HG03159 (cell line): ENCODE data around the gene SCTR.
A peak's percentile ranks its signal among the peaks of the same experiment; 100 is the strongest.

ENCODE experiments used
- ATAC-seq: cut with Tn5 transposase; IDR thresholded peaks from one replicate; pipeline ENCODE4 v1.9.1; 2021; ENCODE audit warnings: mild to moderate bottlenecking, moderate library complexity; ENCODE audit not compliant: unreplicated experiment

The SCTR gene

DNA sequence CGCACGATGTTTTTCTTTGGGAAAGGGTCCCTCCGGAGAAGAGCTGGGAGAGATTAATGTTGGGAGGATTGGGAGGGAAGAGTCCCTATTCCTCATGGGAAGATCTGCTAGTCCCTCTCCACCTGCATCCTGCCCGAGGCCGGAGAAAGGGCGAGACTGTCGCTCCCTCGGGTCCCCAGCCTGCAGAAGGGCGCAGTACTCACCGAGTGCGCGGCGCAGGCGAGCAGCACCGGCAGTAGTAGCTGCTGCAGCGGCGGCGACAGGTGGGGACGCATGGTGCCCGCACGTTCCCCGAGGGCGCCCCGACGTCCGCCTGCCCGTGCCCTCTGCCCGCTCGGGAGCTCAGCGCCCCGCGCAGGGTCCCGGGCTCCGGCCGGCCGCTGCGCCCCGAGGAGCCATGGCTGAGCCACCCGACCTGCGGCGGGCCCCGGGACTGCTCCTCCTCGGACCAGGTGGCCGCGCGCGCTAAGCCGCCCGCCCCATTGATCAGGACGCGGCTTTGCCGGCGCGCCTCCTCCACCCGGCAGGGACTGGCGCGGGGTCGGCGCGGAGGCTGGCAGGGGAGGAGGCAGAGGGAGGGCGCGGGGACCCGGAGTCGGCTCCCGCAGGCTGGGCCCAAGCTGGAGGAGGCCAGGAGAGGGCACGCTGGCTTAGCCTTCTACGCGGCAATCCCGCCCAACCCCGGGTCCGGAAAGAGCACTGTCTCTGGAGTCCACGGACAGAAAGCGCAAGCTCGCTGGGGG is at the start of gene SCTR:
Gene SCTR (minus strand): TSS at position 532 of the 743 bp plus-strand sequence. CDS start 257 bp downstream, at position 275.
- no peak for ATAC-seq

DNA sequence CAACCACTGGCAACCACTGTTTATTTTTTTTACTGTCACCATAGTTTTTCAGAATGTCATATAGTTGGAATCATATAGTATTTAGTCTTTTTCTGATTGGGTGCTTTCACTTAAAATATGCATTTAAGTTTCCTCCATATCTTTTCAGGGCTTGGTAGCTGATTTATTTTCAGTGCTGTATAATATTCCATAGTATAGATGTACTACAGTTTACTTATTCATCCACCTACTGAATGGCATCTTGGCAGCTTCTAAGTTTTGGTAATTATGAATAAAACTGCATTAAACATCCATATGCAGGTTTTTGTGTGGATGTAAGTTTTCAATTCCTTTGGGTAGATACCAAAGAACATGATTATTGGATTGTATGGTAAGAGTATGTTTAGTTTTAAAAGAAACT is 43.0 kb upstream of the SCTR start:
- no peak for ATAC-seq

DNA sequence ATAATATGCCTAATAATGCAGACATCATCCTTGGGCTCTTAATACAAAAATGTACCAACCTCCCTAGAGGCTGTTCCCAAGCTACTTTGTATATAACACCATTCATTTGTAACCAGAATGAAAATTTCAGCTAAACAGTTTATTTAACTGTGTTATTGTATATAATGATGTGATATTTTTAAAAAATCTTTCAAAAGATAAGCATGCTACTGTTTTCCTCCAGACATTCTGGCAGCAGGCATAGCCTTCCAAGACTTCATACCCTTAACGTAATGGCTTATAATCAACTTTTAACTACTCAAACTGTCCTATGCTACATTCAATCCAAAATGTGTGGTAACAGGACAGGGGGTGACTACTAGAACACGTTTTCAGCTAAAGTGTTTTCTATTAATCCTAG is 41.2 kb upstream of the SCTR start:
- ATAC-seq: no peak

DNA sequence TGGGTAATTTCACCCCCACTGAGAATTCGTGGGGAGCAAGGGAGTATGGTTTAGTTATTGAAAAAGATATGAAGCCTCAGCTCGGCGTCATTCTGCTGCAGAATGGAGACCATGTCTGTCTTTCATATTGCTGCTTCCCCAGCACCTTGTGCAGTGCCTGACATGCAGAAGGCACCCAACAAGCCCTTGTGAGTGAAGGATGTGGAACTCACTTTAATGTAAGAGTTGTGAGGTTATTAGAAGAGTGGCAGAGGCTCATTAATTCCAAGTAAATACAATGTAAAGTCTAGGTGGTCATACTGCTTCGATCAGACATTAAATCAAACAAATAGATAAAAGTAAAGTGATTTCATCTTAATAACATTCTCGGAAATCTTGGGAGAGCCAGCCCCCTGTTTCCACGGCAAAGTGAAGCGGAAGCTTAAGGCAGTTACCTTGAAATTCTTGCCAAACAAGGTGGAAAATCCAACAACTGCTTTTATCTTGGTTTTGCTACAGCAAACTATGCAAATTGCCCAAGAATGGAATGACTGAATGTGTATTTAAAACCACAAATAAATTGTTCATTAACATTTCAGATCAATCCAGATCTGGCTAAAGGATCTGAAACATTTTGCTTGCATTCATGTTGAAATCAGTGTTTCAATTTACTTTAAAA is 29.5 kb upstream of the SCTR start:
- no peak for ATAC-seq

DNA sequence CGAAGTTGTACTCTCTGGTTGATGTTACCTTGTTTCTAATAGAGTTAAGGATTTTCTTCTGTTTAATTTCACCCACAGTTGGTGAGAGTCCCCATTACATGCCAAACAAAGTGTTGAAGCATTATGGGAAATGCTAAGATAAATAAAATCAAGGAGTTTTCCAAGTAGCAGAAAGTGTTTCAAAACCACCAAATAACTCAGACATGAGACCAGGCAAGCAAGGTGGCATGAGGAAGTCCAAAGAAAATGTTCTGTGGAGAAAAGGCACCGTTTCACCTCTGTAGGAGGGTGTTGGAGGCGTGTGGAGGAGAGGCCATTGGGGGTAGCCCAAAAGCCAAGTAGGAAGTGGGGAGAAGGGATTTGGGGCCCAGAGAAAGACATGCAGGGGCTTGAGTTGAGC is 28.6 kb upstream of the SCTR start:
- ATAC-seq: no peak

DNA sequence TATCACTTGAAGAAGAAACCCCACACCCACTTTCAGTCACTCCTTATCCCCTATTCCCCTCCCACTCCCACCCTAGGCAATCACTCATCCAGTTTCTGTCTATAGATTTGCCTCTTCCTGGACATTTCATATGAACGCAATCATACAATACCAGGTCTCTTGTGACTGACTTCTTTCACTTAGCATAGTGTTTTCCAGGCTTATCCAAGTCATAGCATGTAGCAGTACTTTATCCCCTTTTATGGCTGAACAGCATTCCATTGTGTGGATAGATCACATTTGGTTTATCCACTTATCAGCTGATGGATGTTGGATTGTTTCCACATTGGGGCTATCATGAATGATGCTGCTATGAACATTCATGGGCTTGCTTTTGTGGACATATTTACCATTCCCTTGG is 26.6 kb upstream of the SCTR start:
- no peak for ATAC-seq

DNA sequence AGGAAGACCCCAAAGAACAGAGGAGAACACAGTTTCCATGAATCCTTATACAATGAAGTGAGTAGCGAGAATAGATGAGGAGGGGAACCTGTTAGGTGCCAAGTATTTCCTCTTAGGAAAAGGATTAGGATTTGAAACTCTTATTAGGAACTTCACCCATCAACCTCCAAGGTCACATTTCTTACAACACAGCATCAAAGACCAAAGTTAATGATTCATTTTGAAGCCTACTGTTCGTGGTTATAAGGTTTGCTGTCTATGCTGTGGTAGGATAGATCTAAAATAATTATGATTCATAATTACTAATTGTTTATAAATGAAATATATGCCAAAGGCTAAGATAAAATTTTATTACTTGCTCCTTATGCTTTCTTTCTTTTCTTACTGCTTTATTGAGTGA is 26.1 kb upstream of the SCTR start:
- ATAC-seq: no peak

DNA sequence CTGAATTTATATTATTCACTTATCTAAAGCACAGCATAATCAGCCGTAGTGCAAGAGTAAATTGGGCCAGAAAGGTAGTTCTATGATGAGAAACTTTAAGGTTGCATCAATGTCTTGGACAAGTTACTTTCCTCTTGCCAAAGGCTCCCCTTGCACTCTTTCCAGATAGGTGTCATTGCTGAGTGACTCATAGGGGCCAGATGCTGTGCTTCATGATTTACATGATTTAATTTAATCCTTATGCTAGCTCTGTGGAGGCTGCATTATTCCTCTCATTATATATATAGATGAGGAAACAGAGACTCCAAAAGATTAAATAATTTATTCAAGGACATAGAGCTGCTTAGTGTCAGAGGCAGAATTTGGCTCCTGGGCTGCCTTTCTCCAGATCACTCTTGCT is 25.0 kb upstream of the SCTR start:
- ATAC-seq: no peak

DNA sequence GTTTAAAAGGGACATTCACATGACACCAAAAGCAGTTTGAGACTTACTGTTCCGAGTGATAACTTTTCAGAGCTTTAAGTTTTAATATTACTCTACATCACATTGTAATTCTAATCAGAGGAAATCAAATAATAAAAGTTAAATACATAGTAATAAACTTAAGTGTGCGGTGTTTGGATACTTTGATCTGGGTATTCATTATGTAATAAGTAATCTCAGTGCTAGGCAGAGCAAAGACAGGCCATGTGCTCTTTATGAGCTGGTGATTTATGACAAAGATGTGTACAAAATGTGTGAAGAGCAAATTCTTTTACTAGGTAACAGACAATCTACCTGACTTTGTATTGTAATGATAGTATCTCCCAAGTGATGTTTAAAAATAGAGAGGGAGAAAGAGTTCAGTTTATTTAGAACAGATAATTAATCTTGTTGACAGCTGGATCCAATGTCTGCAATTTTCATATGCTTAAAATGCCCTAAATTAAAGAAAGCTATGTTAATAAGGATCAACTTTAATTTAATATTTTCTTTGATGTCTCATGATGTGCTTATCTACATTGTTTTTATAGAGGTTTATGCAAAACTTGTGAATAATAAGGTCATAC is 24.3 kb upstream of the SCTR start:
- no peak for ATAC-seq

DNA sequence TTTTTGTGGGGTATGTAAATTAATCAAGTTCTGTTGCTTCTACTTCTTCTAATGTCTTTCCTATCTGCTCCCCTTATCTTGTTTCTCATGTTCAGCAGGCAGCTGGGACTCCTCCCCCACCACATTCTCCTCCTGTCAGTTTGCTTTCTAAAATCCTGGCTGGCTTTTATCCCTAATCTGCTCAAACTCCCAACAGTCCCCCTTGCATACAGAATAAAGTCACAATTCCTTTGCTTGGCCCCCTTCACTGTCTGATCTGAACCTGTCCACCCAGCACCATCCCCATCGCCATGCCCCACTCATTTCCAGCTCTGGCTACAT is 22.1 kb upstream of the SCTR start:
- no peak for ATAC-seq

DNA sequence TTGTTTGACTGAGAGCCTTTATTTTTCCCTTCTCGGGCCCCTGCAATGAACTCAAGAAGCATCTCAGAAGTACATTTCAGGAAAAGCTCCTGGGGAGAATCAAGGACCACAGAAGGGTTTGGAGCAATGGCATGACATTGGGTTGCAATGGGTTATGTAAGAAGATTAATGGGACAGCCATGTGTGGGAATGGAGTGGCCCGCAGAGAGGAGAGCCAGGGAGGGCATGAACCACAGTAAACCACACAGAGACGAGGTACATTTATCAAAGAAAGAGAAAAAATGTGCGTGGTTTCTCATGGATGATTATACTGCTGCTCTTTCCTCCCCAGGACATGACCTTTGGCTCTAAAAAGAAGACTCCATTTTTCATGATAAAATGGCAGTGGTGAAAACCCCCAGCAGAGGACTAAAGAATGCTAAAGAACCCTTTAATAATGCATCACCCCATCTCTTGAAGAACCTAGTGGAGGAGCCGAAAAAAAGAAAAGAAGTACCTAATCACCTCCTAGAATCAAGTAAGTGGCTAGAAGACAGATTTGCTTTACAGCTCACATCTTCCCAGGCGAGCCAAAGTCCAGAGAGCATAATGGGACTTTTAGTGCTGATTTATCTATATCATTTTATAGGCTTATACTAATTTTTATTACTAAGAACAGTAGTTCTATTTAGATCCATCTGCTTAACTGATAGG is 21.6 kb upstream of the SCTR start:
- no peak for ATAC-seq

DNA sequence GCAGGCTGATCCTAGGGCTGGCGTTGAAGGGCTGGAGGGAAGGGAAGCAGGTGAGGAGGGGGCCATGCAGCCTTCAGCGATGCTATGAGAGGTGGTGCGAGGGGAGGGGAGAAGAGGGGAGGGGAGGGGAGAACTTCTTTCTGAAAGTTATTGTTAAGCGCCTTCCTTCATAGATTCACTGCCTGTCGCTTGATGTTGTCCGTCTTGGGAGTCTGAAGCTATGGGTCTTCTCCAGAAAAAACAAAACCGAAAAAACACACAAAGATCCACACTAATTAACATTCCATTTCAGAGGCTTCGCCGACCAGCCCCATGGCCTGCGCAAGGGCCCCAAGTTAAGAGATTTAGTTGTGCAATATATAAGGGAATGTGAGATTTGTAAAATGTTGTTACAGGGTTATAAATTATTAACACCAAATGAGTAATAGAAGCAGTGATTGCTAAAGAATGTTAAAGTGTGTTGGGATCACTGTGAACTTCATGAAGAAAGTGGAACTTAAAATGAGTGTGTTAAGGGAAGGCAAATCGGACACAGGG is 20.7 kb upstream of the SCTR start:
- no peak for ATAC-seq

DNA sequence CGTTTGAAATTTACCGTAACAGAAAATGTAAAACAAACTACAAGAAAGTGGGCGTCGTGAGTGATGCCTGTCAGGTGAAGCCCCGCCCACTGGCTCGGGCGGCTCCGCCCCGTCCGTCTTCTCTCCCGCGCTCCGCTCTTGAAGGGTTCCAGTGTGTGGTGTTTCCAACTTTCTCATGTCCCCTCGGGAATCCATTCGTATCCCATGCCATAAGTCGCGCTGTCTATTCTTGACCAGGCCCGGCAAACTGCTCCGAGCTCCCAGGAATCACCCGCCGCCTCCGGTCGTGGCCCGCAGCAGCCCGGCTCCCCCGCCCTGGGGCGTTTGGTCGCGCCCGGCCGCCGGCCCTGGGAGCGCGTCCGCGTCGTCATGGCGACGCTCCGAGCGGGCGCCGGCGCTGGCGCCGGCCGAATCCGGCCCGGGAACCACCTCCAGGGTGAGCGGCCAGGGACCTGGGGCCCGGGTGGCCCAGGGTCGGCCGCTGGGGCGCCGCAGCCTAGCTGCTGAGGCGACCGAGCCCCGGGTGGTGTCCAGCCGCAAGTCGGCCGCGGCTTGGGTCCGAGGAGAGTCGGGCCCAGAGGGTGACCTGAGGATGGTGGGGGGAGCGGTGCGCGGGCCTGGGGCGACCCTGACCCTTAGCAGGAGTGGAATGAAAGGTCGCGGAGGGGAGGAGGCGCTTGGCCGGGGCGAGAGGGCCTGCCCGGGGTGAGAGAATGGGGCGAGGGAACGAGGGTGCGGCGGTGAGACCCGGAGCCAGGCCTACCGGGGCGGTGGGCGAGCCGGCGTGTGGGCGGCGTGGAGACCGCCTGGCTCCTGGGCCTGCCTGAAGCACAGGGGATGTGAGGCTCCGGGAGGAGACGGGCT is 20.0 kb upstream of the SCTR start, which contains the start of gene CFAP221:
Gene CFAP221 (plus strand): TSS at position 375 of the 864 bp plus-strand sequence. CDS start 1,683 bp downstream, outside the sequence.
- peak; percentile 89 for ATAC-seq

DNA sequence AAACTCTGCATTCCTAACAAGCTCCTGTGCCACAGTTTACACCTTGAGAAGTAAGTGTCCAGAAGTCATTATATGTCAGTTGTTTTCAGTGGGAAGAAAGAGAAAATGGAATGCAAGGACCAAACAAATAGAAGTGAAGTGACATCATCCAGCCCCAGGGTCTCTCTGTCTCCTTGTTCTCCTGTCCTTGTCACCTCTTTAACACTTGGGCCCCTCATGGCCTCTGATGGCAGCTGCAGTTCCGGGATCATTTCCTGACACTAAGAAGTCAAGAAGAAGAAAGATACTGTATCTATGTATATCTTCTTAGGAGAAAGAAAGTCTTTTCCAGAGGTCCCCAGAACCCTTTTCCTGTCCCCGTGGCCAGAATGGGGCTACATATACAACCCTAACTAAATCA is 17.2 kb upstream of the SCTR start:
- no peak for ATAC-seq

DNA sequence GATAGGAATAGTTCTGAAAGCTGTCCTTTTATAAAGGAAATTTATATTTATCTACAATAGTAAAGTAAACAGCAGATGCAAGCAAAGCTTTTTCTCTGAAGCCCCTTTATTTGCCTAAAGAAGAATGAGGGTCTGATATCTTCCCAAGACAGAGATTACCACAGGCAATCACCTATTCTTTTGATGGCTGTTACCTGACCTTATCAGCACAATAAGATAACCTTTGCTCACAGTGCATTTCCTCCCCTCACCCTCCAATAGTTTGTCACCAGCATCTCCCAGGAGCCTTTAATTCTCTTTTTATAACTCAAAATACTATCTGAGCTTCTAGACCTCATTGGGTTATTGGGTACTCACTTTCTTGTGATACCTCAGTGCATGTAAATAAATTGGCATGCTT is 13.5 kb upstream of the SCTR start:
- no peak for ATAC-seq

DNA sequence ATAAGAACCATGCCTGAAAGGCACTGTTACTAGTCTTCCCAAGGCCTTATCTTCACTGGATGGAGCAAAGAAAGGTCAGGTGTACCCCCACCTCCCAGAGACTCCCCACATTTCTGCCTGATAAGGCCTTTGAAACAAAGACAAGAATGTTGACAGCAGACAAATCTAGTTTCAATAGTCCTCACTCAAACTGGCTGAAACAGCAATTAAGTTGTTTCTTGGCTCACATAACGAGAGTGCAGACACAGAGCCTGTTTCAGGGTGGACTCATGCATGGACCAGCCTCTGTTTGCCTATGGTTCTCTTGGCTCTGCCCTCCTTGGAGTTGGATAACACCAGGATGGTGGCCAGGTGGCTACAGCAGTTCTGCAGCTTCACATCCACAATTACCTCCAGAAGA is 12.4 kb upstream of the SCTR start:
- no peak for ATAC-seq

DNA sequence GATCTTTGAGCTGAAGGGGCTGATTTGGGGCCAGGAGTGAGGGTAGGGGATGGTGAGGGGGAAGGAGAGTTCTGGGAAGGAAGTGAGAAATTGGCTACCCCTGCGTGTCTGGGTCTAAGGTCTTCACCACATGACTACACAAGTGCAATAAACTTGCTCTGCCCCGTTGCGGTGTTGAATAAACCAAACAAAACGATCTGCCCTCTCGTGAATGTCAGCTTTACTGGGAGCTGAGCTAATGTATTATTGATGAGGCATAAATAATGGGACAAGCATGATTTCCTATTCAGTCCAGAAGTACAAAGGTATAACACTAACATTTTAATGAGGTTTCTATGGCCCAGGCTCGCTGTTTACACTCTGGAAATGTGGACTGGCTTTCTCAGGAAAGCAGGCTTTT is 11.9 kb upstream of the SCTR start:
- no peak for ATAC-seq

DNA sequence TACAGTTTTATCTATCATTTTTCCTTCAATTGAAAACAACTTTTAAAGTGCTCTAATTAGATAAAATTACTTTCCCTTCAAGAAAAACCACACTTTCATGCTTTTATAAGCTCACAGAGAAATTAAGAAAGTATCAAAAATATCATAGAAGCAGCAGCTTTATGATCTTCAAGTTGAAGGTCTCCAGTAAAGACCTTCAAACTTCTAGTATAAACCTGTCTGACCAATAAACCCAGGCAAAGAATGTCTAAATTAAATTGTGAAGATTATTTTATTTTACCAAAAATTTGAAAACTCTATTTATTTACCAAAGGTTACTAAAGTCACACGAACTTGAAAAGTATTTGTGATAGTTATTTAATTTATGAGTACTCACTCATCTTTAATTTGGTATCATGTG is 9.3 kb upstream of the SCTR start:
- ATAC-seq: no peak

DNA sequence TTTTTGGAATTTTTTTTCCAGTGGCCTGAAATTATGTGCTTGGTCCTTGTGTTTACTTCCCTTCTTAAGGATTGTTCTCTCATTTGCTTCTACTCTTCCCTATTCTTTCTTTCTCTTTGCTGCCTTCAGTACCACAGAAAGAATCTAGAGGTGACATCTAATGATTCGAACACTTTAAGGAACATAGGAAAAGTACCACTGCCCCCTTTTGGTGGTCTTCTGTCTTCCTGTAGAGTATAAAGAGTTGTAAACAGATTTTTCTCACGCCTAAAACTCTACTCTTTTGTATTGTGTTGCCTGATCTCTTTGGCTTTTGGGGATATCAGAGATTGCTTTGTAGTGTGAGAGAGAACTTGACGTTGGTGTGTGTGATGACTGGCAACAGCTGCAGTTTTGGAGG is 7.0 kb upstream of the SCTR start:
- ATAC-seq: no peak

DNA sequence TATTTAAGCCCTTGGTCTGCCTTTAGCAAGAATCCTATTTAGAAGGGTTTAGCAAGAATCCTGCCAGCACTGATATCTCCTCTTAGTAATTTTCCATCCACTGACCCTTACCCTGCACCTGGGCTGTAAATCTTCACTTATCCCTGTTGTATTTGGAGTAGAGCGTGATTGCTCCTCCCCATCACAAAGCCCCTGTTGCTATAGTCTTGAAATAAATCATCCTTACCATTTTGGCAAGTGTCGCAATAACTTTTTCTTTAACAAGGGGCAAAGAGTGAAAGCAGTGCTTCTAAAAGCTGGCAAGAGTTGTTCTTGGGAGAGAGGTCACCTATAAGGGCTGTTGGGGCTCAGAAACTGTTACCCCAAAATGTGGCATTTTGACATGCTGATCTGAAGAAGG is 3.7 kb upstream of the SCTR start:
- no peak for ATAC-seq

DNA sequence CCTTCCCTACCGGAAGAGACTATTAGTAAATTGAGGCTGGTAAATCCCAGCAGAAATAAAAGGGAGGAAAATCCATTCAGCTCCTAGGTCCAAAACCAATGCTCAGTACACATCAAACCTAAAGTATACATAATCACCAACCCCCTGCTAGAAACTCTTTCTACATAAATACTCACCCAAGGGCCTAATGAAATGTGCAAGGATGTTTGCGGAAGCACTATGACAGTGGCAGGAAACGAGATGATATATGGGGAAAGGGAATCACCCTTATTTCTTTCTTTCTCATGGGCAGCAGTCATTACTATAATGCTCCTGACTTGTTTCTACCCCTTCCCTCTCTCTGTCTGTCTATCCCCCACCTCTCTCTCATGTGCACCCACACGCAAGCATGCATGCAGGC is 1.3 kb upstream of the SCTR start:
- no peak for ATAC-seq
